Measurements from ENCODE around the gene TRAIP.

DNA sequence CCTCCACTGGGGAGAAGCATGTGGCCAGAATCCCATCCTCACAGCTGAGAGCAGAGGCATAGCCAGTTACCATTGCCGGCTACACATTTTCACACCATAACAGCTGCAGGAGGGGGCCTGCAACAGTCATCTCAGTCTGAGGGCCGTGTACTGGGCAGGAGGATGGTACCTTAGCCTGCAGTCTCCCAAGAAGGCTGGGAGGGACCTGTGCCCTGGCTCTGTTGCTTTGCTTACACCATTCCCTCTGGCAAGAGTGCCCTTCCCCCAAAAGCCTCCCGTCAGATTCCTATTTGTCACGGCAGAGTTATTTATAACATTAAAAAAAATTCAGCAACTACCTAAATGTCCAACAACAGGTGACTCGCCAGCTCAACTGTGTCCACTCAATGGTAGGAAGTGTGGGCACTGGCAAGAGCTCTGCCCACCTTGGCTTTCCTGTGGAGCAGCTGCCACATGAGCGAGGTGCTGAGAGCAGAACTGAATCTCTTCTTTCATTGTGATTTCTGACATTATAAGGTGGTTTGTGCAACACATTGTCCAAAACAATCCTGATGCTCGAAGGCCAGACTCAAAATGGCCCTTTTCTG lies 8.9 kb upstream of the TRAIP start:
- TF ChIP-seq POLR2A (IDR thresholded peaks at IDR 0.05) (no peak), EP300 (IDR thresholded peaks at IDR 0.05) (no peak)
- TF ChIP-seq, protein P1, sequence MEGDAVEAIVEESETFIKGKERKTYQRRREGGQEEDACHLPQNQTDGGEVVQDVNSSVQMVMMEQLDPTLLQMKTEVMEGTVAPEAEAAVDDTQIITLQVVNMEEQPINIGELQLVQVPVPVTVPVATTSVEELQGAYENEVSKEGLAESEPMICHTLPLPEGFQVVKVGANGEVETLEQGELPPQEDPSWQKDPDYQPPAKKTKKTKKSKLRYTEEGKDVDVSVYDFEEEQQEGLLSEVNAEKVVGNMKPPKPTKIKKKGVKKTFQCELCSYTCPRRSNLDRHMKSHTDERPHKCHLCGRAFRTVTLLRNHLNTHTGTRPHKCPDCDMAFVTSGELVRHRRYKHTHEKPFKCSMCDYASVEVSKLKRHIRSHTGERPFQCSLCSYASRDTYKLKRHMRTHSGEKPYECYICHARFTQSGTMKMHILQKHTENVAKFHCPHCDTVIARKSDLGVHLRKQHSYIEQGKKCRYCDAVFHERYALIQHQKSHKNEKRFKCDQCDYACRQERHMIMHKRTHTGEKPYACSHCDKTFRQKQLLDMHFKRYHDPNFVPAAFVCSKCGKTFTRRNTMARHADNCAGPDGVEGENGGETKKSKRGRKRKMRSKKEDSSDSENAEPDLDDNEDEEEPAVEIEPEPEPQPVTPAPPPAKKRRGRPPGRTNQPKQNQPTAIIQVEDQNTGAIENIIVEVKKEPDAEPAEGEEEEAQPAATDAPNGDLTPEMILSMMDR (IDR thresholded peaks at IDR 0.05), result no peak
